Glomerular visceral epithelial cell (primary cell): ENCODE results near the gene C2CD4C.
"Not testable (repeated sequence)": the region's sequence is repeated elsewhere in the genome, so short reads cannot be mapped to it uniquely, and the experiment has no call there.

ENCODE experiments used
- DNase-seq: peaks from one replicate; pipeline ENCODE4 v3.0.0-alpha.2; 2016; ENCODE audit errors: extremely low spot score

The C2CD4C gene

DNA sequence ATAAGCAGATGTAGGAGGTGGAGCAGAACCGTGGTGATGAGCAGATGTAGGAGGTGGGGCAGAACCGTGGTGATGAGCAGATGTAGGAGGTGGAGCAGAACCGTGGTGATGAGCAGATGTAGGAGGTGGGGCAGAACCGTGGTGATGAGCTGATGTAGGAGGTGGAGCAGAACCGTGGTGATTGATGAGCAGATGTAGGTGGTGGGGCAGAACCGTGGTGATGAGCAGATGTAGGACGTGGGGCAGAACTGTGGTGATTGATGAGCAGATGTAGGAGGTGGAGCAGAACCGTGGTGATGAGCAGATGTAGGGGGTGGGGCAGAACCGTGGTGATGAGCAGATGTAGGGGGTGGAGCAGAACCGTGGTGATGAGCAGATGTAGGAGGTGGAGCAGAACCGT, 27.0 kb downstream of the C2CD4C start:
- DNase-seq: not testable (repeated sequence)

DNA sequence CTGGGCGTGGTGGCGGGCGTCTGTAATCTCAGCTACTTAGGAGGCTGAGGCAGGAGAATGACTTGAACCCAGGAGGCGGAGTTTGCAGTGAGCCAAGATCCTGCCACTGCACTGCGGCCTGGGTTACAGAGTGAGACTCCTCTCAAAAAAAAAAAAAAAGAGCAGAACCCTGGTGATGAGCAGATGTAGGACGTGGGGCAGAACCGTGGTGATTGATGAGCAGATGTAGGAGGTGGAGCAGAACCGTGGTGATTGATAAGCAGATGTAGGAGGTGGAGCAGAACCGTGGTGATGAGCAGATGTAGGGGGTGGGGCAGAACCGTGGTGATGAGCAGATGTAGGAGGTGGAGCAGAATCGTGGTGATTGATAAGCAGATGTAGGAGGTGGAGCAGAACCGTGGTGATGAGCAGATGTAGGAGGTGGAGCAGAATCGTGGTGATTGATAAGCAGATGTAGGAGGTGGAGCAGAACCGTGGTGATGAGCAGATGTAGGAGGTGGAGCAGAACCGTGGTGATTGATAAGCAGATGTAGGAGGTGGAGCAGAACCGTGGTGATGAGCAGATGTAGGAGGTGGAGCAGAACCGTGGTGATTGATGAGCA, 28.2 kb downstream of the C2CD4C start:
- DNase-seq: not testable (repeated sequence)

DNA sequence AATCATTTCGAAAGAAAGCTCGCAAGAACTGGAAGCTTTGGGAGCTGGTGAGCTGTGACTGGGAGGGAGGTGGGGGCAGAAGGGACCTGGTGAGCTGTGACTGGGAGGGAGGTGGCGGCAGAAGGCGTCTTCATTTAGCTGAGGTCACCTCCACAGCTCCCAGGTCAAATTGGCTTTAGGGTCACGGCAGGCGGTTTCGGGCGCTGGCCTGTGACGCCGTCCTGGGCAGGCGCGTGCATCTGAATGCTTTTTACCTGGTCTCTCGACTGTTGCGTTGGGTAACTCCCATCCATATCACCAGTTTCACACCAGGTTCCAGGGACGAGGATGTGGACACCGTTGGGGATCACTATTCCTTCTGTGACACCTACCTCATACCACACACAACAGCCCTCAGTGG, 29.2 kb downstream of the C2CD4C start:
- DNase-seq: no peak

DNA sequence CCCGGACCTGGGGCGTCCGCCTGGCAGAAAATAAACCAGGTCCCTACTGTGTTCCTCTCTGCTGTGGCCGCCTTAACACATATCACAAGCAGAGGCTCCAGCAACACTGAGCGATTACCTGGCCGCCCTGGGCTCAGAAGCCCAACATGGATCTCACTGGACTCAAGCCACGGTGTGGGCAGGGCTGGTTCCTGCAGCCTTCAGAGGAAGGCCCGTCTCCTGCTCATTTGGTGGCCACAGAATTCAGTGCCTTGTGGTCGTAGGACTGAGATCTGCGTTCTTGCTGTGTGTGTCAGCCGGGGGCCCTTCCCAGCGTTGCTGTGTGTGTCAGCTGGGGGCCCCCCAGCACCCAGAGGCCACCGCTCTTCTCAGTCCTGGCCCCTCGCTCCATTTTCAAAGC, 30.2 kb downstream of the C2CD4C start:
- no peak for DNase-seq

DNA sequence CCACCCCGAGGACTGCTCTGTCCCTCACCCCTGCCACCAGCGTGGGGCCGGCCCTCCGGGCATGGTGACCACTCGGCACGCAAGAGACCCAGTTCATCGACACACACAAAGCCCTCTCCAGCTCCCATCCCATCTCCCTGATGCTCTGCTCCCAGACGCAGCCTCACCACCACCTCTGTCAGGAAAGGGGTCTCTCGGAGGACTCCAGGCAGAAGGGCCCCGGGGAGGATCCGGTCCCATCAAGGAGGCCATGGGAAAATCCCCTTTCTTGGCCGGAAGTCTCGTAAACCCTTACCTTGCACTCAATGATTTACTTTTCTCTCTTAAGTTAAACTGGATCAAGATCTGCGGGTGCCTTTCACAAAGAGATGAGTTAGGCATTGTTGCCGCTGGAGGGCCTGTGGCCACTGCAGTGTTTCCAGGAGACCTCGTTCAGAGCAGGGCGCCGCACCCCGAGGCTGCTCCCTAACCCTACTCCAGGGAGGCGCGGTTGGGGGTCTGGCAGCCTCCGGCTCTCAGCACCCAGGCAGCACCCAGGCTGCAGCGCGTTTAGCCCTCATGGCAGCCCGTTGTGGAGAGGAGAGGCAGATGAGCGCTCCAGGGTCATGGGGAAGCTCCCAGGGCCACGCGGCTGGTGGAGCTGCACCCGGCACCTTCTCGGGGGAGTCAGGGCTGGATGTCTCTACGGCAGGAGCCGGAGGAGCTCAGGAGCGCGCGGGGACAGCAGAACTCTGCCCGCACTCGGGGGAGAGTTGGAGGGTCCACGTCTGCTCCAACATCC, 31.0 kb downstream of the C2CD4C start:
- DNase-seq: peak; percentile 38

DNA sequence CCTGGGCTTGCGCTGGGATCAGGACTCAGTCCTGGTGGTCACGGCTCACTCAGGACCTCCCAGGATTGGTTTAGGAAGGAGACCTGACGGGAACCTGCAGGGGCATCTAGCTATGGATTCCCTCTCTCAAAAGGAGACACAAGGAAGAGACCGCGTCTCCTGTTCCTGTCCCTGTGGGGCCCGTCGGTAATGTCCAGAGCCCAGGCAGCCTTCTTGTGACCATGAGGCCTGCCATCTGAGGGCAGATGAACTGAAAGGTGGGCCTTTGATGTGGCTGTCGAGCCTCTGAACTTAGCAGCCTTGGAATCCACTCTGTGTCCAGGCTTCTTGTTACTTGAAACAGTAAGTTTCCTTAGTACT, 32.9 kb downstream of the C2CD4C start:
- no peak for DNase-seq

DNA sequence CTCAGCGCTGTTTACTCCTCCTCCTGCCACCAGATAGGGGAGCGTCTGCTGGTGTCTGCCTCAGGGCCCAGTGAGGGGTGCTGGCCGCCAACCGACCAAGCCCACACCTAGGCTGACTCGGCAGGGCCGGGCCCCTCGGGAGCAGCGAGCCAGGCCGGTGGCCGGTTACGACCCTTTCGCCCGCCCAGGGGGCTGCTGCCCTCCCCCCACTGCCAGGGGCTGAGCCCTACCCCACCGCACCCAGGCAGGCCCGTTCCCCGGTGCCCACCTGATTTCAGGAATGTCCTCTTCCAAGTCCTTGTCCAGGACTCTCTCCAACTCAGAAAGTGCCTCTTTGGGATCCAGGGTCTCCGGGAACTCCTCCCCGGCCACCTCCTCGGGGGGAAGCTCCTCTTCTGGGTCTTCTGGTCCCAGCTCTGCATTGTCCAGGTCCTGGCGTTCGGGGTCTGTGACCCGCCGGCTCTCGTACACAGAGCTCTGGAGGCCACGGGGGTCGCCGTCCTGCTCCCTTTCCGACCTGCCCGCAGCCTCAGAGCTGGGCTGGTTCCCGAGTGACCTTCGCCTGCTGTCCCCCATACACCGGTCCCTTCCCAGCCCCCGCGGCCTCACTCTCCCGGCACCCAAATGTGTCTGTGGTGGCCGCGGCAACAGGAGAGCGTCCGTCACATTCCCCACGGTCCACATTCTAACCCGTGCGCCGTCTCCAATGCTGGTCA, 33.4 kb downstream of the C2CD4C start:
- no peak for DNase-seq

DNA sequence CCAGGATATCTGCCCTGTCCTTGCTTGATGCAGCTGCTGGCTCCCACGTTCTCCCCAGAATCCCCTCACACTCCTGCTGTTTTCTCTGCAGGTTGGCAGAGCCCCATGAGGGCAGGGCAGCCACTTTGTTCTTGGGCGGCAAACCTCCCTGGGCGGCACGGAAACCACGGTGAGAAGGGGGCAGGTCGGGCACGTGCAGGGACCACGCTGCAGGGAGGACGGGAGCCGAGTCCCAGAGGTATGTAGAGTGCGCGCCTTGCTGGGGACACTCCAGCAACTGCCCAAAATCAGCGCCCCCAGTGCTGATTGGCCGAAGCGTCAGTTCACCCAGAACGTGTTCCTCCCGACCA, 34.1 kb downstream of the C2CD4C start:
- no peak for DNase-seq

DNA sequence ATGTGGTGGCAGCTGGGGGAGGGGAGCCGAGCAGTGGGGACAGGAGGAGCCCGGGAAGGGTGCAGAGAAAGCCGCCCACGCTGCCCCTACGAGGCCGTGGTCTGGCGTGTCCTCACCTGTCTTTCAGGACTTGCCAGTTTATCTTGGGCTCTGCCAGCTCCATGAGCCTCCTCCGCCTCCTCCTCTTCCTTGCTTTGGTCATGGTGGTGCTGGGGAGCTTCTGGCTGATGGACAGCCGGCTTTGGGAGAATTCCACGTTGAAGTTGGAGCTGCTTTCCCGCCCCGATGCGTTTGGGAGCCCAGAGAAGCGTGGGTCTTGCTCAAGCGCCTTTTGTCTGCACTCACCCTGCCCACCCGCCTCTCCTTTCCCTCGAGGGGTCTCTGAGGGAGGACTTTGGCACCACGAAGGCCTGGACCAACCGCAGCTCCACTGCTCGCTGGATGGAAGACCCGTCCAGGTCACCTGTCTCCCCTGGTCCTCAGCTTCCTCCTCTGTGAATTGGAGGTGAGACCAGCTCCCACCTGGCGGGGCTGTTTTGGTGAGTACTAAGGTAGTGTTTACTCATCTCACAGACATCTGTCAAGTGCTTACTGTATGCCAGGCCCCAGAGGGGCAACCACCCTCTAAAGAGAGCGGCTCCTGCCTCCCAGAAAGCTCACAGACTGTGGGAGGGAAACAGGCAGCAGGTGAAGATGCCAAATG, 34.6 kb downstream of the C2CD4C start:
- DNase-seq: no peak

DNA sequence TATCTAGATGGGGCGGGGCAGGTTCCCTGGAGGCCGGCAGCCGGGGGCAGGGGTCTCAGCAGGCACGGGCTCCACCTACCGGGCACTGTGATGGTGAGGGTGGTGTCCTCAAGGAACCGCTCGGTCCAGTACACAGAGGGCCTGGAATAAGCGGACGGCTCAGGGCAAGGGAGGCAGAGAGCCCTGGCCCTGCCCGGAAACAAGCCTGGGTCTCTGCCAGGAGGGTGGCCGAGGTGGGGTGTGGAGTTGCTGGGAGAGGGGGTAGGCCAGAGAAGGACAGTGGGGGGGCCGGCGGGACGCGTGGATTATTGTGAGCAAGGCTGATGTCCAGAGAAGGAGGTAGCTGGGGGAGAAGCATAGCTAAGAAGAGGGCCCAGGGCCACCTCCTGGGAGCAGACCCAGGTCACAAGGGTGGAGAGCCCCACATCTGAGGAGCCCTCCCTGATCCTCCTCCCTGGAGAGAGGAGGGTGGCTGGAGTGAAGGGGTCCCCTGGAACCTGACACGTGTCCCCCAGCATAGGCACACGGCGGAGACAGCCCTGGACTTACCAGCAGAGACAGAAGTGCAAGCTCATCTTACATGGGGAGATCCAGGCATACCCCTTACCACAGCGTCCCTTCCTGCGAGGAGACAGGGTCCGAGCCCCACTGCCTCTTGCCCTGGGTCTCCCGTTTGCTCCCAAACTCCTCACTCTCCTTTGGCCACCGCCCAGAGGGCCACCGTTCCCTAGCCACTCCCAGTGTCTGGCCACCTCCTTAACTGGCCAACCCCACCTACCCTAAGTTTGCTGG, 35.4 kb downstream of the C2CD4C start:
- no peak for DNase-seq

DNA sequence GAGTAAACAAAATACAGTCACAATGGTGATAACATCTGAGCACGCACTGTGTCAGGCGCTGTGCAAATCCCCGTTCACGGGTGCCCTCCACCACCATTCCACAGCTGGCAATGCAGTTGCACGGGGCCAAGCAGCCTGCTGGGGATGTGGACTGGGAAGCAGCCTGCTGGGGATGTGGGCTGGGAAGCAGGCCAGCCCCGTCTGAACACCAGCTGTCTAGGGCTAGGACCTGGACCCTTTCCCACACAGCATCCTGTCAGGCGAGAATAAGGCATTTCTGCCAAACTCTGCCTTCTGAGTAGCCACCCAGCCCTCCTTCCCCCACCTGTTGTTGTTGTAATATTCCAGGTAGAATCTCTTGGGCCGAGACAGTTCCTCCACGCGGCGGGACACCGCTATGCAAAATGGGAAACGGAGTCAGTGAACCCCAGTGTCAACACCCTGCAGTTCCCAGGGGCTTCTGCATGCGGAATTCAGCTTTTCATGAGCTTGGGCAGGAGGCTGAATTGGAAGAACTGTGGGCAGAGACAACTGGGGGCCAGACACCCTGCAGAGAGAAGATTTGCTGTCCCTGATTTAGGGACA, 36.5 kb downstream of the C2CD4C start:
- DNase-seq: no peak

DNA sequence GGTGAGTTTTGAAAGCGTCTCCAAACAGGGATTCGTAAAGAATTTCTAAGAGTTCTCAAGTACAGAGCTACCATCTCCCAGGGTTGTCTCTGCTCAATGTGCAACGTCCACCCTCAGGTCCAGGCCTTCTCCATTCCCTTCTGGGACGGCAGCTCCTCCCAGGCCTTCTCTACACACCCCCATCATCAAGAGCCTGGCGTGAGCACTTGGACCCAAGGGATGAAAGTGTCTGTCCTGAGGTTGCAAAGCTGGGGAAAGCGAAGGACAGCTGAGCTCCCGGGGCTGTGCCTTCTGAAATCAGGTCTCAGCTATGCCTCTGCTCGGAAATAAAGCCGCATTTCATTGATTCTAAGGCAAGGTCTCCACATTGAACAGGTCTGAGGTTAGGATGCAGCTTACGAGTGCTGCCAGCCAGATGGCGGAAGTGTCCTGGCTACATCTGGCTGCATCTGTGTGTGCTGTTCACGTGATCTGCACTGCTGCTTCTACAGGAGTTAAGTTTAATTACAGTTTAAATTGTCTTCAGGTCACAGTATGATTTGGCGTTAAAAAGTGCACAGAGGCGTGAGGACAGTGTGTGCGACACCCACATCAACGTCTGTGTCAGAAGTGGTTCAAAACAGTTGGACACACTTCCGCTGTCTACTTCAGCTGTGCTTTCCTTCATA, 37.3 kb downstream of the C2CD4C start:
- no peak for DNase-seq

DNA sequence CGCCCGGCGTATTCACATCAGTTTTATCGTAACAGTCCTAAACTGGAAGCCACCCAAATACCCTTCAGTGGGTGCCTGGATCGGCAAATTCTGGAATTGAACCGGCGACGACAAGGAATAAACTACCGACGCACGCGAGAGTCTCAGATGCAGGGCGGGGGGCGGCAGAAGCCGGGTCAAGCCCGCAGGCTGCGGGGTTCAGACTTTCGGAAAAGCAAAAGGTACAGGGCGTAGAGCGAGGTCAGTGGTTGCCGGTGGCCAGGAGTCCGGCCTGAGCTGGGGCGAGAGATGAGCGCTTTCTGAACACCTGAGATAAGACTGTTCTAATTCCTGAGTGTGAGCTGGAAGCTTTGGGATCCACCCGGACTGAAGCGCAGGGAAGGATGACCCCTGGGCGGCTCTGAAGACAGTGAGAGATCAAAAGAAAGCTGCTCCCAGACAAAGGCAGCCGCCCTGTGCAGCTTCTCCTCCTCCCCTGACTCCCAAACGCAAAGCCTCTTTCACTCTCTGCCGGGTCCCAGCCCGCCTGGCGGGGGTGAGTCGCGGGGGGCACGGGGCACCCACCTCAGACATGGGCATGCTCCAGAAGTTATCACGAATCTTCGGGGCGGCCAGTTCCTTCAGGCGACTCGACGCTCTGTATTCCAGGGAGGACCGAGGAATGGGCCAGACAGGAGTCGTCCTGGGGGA, 38.2 kb downstream of the C2CD4C start:
- DNase-seq: no peak

DNA sequence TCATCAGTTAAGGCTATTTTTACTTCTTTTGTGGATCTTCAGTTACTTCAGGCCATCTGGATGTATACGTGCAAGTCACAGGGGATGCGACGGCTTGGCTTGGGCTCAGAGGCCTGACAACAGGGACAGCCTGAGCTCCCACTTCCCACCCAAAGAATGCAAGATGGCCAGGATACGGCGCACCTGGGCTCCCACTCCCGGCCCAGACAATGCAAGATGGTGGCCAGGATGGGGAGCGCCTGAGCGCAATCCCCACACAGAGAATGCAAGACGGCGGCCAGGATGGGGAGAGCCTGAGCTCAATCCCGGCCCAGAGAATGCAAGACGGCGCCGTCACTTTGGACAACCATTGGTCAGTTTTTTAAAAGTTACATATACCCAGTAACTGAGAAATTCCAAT, 39.1 kb downstream of the C2CD4C start:
- DNase-seq: no peak

DNA sequence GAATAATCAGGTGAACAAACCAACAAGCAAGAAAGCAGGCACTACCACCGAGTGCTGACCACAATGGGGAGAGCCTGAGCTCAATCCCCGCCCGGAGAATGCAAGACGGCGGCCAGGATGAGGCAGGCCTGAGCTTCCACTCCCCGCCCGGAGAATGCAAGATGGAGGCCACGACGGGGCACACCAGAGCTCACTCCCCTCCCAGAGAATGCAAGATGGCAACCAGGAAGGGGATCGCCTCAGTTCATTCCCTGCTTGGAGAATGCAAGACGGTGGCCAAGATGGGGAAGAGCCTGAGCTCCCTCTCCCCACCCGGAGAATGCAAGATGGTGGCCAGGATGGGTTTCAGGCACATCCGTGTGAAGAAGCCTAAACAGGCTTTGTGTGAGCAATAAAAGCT, 39.7 kb downstream of the C2CD4C start:
- DNase-seq: no peak

DNA sequence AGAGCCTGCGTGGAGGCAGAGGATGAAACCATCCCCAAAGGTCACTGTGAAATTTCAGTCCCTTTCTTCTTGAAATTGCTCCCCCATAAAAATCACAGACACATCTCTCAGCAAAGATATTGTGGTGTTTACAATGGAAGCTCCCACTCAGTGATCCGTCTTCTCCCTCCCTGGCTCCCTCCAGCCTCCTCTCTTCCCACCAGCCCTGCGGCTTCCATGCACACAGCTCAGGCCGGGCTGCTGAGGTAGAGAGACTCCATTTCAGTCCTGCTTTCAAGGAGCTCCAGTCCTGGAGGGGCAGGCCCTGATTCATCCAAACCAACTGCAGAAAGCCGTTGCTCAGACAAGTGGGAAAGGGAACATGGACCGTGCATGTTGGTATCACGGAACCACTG, 40.3 kb downstream of the C2CD4C start:
- DNase-seq: no peak

DNA sequence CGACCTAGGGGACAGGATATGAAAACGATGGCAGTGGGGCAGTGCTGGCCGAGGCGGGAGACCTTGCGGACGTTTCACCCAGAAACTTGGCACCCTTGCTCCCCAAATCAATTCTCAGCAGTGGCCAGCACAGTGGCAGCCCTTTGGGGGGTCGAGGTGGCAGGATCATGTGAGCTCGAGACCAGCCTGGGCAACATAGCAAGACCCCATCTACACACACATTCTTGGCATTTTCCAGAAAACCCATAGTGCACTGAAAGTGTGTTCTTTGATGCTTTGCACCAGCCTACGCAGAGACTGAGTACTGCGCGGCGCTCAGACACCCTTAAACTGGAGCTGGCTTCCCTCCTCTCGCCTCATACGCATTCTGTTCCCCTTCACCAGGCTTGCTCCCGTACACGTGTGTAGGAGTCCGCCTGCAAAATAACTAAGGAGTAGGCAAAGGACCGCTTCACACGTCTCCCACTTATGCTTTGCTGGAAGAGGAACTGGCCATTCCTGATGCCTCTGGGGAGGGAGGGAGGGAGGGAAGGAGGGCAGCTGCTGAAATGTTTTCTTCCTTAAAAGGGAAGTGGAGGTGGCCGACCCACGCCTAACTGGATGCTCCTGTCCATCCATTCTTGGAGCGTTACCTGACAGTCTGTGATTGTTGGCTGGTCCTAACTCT, 40.9 kb downstream of the C2CD4C start:
- DNase-seq: no peak

DNA sequence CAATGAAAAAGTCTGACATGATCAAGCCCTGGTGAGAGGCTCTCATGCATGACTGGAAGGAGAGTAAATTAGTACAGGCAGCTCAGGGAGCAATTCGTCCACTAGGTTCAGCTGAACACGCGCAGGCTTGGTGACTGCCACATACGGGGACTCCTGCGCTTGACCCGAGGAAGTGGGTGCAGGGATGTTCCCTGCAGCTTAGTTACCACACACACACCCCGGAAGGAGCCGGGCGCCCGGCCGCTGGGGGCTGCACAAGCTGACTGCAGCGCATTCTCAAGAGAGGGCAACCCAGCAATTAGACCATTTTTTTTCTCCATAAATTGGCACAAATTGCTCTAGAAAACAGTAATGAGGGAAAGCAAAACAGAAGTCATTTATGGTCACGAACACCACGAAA, 41.4 kb downstream of the C2CD4C start:
- no peak for DNase-seq

DNA sequence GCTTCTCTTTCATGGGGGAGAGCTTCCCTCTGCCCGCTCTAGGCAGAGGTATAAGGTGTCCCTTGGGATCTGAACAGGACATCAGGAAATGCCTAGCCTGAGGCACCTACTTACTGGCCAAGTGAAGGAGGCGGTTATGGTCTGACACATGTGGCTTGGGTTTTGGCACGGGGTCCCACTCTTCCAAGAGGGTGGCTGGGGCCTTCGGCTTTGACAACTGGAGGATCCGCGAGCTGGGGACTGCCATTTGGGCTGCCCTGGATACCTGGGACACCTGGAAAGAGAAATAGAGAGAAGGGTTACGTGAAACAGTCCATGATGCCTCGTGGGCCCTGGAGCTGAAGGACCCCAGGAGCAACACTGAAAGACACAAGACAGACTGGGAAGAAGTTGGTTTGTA, 42.0 kb downstream of the C2CD4C start:
- no peak for DNase-seq
